Measurements from ENCODE around the gene IL10RB.

GRCh38 chr21:33293811-33294216, 27.6 kb downstream of the IL10RB start:
- TF ChIP-seq, protein P1, sequence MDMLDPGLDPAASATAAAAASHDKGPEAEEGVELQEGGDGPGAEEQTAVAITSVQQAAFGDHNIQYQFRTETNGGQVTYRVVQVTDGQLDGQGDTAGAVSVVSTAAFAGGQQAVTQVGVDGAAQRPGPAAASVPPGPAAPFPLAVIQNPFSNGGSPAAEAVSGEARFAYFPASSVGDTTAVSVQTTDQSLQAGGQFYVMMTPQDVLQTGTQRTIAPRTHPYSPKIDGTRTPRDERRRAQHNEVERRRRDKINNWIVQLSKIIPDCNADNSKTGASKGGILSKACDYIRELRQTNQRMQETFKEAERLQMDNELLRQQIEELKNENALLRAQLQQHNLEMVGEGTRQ (IDR thresholded peaks at IDR 0.05; ENCODE audit: low read length), result no peak
- no peak for TF ChIP-seq CTCF (IDR thresholded peaks at IDR 0.05; ENCODE audit: control extremely low read depth in 1 of 3, insufficient read depth in 1 of 3, low read depth in 1 of 3, low read length in 3 of 3)
- TF ChIP-seq YY1 (IDR thresholded peaks at IDR 0.05; ENCODE audit: low read depth, low read length), result no peak
- TF ChIP-seq SIN3A (conservative IDR thresholded peaks at IDR 0.05 in 1 of 2, IDR thresholded peaks at IDR 0.05 in 1 of 2; ENCODE audit: low read depth in 1 of 2, low read length in 2 of 2), result no peak
- no peak for TF ChIP-seq RNF2 (IDR thresholded peaks at IDR 0.05; ENCODE audit: borderline replicate concordance, low read depth, low read length, missing control alignments, poor library complexity, severe bottlenecking)

Data from H1 (cell line).